PC-3 (cell line): ENCODE data around the gene CFL2. TPM values are rescaled to one million over a fixed set of nuclear protein-coding genes. Genes with fewer than 3 reads are reported as not detected.
"Not testable (repeated sequence)": the region's sequence is repeated elsewhere in the genome, so short reads cannot be mapped to it uniquely, and the experiment has no call there.

Experiments used
- ATAC-seq: fragments of 200-7000 bp; cut with Tn5 transposase; 2 replicates; pipeline ENCODE4 v1.9.1; 2020; ENCODE audit warnings: mild to moderate bottlenecking, moderate library complexity
- BruUV-seq: library from RNA; stranded (reverse); fragments of 400-500 nt; replicated peaks from 2 replicates; lab custom pipeline; 2021; lab: Mats Ljungman, UMichigan
- CTCF ChIA-PET: fragments of 300-600 bp; sonication (Branson Sonifier 250); formaldehyde crosslinking; loops from one replicate; lab custom pipeline; 2022; ENCODE audit warnings: antibody characterized with exemption; lab: Charles Lee
- POLR2A ChIA-PET: fragments of 300-600 bp; sonication (Branson Sonifier 250); formaldehyde crosslinking; loops from one replicate; lab custom pipeline; 2022; ENCODE audit warnings: antibody characterized with exemption; ENCODE audit not compliant: unreplicated experiment; lab: Charles Lee
- DNase-seq: peaks from one replicate; pipeline ENCODE4 v3.0.0-alpha.2; 2015
- H2AFZ ChIP-seq: fragments of 300-600 bp; sonication (generic); 2 replicates; pipeline ENCODE4 v1.6.0; 2016; ENCODE audit warnings: antibody characterized with exemption, low read length
- H3F3A ChIP-seq: fragments of 300-600 bp; sonication (generic); one replicate; pipeline ENCODE4 v1.6.0; 2017; ENCODE audit warnings: antibody characterized with exemption, low read length, control low read depth, mild to moderate bottlenecking; ENCODE audit not compliant: unreplicated experiment
- H3K27ac ChIP-seq: fragments of 300-600 bp; sonication (generic); 2 replicates; pipeline ENCODE4 v1.5.1; 2016; ENCODE audit warnings: mild to moderate bottlenecking, low read length
- H3K27me3 ChIP-seq: fragments of 300-600 bp; sonication (generic); 2 replicates; pipeline ENCODE4 v1.6.1; 2016; ENCODE audit warnings: low read length, mixed read lengths
- H3K36me3 ChIP-seq: fragments of 300-600 bp; sonication (generic); 2 replicates; pipeline ENCODE4 v1.6.1; 2016; ENCODE audit warnings: low read depth, mixed run types, low read length, mixed read lengths
- H3K4me1 ChIP-seq: fragments of 300-600 bp; sonication (generic); 2 replicates; pipeline ENCODE4 v1.5.1; 2016; ENCODE audit warnings: low read length; ENCODE audit not compliant: insufficient read depth
- H3K4me2 ChIP-seq: fragments of 300-600 bp; sonication (generic); 2 replicates; pipeline ENCODE4 v1.6.0; 2016; ENCODE audit warnings: low read length
- H3K4me3 ChIP-seq: fragments of 300-600 bp; sonication (generic); 2 replicates; pipeline ENCODE4 v1.5.1; 2016; ENCODE audit warnings: mild to moderate bottlenecking, low read length, mixed read lengths
- H3K79me2 ChIP-seq: fragments of 300-600 bp; sonication (generic); 2 replicates; pipeline ENCODE4 v1.6.1; 2017; ENCODE audit warnings: low read length, mixed read lengths
- H3K9ac ChIP-seq: fragments of 300-600 bp; sonication (generic); 2 replicates; pipeline ENCODE4 v1.6.0; 2016; ENCODE audit warnings: mild to moderate bottlenecking, low read length
- H3K9me2 ChIP-seq: fragments of 300-600 bp; sonication (generic); replicated peaks from 2 replicates; pipeline ENCODE4 v1.6.1; 2016; ENCODE audit warnings: mixed run types, low read length, mixed read lengths
- H3K9me3 ChIP-seq: fragments of 300-600 bp; sonication (generic); 2 replicates; pipeline ENCODE4 v1.6.1; 2016; ENCODE audit warnings: low read length, mixed read lengths
- H4K20me1 ChIP-seq: fragments of 300-600 bp; sonication (generic); 2 replicates; pipeline ENCODE4 v1.6.1; 2016; ENCODE audit warnings: low read length, mixed read lengths
- EZH2 ChIP-seq: fragments of 300-600 bp; sonication (generic); IDR thresholded peaks from one replicate; pipeline ENCODE4 v1.6.1; 2017; ENCODE audit warnings: antibody characterized with exemption, mild to moderate bottlenecking, low read length; ENCODE audit not compliant: unreplicated experiment
- EZH2phosphoT487 ChIP-seq: fragments of 300-600 bp; sonication (generic); IDR thresholded peaks from 2 replicates; pipeline ENCODE4 v1.6.1; 2018; ENCODE audit warnings: mild to moderate bottlenecking, antibody characterized with exemption, low read length, borderline replicate concordance
- intact Hi-C: fragments of 100-400 bp; cut with micrococcal nuclease; formaldehyde crosslinking; loops from 2 replicates; pipeline ENCODE4 v1.9.0; 2023
- total RNA-seq: library from RNA; depleted of rRNA; stranded (reverse); fragments of >200 nt; gene quantifications from 2 replicates; pipeline ENCODE4 v1.2.3, GENCODE V29; 2014
- TF ChIP-seq, protein P1 (sequence below): fragments of 300-600 bp; sonication (generic); conservative IDR thresholded peaks from 2 replicates; pipeline ENCODE4 v1.5.1; 2017; ENCODE audit warnings: antibody characterized with exemption, low read depth, mild to moderate bottlenecking, low read length

CFL2 gene
- total RNA-seq, 1 experiment from 2014 or later: 88.4 TPM

DNA sequence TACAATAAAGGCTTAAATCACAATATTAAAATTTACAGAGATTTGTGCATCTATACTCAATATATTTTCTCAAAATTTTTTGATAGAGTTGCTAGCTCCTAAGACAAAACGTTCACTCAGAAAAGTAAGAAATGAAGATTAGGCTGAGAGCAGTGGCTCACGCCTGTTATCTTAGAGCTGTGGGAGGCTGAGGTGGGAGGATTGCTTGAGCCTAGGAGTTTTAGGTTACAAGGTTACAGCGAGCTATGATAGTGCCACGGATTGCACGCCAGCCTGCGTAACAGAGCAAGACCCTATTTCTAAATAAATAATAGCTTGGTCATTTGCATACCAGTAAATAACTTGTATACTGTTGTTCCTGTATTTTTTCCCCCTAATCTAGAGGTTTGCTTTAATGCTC is 35.0 kb upstream of the CFL2 start:
- Histone ChIP-seq H4K20me1 (no peaks in the 10 kb centered on the region), H3F3A (no peaks in the 10 kb centered on the region), H3K4me3 (no peak overlapping the region), H3K9ac (no peak overlapping the region), H3K4me2 (no peak overlapping the region), H3K27me3 (no peaks in the 10 kb centered on the region), H3K79me2 (no peaks in the 10 kb centered on the region), H3K36me3 (peaks cover 7% of the 10 kb centered on the region; the same call in 1 of the 2 replicates), H3K27ac (no peak overlapping the region), H3K9me3 (no peaks in the 10 kb centered on the region), H3K9me2 (no peaks in the 10 kb centered on the region), H2AFZ (no peak overlapping the region), H3K4me1 (no peaks in the 10 kb centered on the region)
- TF ChIP-seq EZH2: no peak
- TF ChIP-seq, protein P1, sequence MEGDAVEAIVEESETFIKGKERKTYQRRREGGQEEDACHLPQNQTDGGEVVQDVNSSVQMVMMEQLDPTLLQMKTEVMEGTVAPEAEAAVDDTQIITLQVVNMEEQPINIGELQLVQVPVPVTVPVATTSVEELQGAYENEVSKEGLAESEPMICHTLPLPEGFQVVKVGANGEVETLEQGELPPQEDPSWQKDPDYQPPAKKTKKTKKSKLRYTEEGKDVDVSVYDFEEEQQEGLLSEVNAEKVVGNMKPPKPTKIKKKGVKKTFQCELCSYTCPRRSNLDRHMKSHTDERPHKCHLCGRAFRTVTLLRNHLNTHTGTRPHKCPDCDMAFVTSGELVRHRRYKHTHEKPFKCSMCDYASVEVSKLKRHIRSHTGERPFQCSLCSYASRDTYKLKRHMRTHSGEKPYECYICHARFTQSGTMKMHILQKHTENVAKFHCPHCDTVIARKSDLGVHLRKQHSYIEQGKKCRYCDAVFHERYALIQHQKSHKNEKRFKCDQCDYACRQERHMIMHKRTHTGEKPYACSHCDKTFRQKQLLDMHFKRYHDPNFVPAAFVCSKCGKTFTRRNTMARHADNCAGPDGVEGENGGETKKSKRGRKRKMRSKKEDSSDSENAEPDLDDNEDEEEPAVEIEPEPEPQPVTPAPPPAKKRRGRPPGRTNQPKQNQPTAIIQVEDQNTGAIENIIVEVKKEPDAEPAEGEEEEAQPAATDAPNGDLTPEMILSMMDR: no peak
- no peak for TF ChIP-seq EZH2phosphoT487
- DNase-seq (no peak), ATAC-seq (no peak)
- CTCF ChIA-PET: no interaction called here
- intact Hi-C loops: no loop called here
- POLR2A ChIA-PET: interaction anchor here (0.6 kb wide), 1 partner anchor 8 kb away, joined by 4 read pairs; no protein-coding TSS in a partner anchor
- BruUV-seq: no TSS peak

DNA sequence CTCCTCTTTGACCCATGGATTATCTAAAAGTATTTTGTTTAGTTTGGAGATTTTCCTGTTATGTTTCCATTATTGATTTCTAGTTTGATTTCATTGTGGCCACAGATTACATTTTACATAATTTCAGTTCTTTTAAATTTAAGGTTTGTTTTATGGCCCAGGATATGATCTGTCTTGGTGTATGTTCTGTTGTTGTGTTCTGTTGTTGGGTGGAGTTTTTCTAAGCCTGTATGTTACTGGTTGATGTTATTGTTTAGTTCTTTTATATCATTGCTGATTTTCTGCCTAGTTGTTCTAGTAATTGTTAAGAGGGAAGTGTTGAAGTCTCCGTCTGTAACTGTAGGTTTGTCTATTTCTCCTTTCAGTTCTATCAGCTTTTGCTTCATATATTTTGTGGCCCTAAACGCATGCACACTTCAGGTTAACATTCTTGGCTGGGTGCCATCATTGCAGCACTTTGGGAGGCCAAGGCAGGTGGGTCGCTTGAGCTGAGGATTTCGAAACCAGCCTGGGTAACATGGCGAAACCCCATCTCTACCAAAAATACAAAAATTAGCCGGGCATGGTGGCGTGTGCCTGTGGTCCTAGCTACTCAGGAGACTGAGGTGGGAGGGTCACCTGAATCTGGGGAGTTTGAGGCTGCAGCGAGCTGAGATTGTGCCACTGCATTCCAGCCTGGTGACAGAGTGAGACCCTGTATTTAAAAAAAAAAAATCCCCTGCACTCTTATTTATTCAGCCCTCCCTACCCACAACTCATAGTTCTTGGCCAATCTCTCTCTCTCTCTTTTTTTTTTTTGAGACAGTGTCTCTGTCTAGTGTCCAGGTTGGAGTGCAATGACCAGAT is 28.1 kb upstream of the CFL2 start:
- ChIA-PET POLR2A (no interaction called here), CTCF (interaction anchor here (0.6 kb wide), 1 partner anchor 31 kb away, joined by 3 read pairs; no protein-coding TSS in a partner anchor)
- ATAC-seq (no peak), DNase-seq (no peak)
- H3K36me3 ChIP-seq: no peaks in the 10 kb centered on the region
- H3K9me2 ChIP-seq: no peaks in the 10 kb centered on the region
- no peak overlapping the region for H3K27ac ChIP-seq
- H2AFZ ChIP-seq: no peak overlapping the region
- H3K4me3 ChIP-seq: no peak overlapping the region
- no TSS peak for BruUV-seq
- H4K20me1 ChIP-seq: no peaks in the 10 kb centered on the region
- no peaks in the 10 kb centered on the region for H3F3A ChIP-seq
- no peaks in the 10 kb centered on the region for H3K79me2 ChIP-seq
- intact Hi-C loops: no loop called here
- no peaks in the 10 kb centered on the region for H3K4me1 ChIP-seq
- no peaks in the 10 kb centered on the region for H3K9me3 ChIP-seq
- no peak overlapping the region for H3K4me2 ChIP-seq
- no peak overlapping the region for H3K9ac ChIP-seq
- no peaks in the 10 kb centered on the region for H3K27me3 ChIP-seq
- TF ChIP-seq, protein P1: no peak
- no peak for TF ChIP-seq EZH2phosphoT487
- TF ChIP-seq EZH2: no peak

DNA sequence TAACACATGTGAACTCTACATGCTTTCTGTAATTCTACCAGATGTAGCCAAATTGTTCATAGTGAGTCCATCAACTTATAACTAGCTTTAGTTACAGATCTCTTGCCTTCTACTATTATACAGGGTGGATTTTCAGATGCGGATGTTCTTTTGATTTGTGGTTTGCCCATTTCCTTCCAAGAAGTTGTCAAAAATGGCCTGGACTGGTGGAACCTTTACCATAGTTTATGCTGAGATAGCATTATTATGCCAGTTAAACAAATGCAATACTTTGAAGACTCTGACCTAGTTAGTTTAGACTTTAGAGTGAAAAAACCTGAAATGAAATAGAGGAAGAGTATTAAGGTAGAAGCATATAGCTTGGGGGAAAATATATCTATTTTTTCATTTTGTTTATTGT is 27.4 kb upstream of the CFL2 start:
- intact Hi-C loops: no loop called here
- ChIA-PET CTCF (interaction anchor here (0.6 kb wide), 1 partner anchor 30 kb away, joined by 3 read pairs; no protein-coding TSS in a partner anchor), POLR2A (no interaction called here)
- no peak for TF ChIP-seq EZH2
- TF ChIP-seq, protein P1: no peak
- no peak for TF ChIP-seq EZH2phosphoT487
- Histone ChIP-seq H3K4me1 (no peaks in the 10 kb centered on the region), H4K20me1 (no peaks in the 10 kb centered on the region), H3K27ac (no peak overlapping the region), H3K79me2 (no peaks in the 10 kb centered on the region), H3K9me2 (no peaks in the 10 kb centered on the region), H3K27me3 (no peaks in the 10 kb centered on the region), H2AFZ (no peak overlapping the region), H3F3A (no peaks in the 10 kb centered on the region), H3K36me3 (no peaks in the 10 kb centered on the region), H3K4me2 (no peak overlapping the region), H3K4me3 (no peak overlapping the region), H3K9ac (no peak overlapping the region), H3K9me3 (no peaks in the 10 kb centered on the region)
- DNase-seq (no peak), ATAC-seq (no peak)
- BruUV-seq: no TSS peak

DNA sequence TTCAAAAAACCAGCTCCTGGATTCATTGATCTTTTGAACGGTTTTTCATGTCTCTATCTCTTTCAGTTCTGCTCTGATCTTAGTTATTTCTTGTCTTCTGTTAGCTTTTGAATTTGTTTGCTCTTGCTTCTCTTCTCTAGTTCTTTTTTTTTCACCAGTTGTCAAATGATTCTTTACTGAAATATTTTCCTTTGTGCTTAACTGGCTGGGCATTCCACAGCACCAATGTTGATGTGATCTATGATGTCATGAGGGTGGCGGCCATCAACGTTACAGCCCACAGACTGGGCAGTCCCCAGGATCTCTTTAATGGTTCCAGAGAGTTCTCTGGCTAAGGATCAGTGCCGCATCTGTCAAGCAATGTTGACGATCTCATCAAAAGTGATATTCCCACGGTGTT is 25.7 kb upstream of the CFL2 start:
- H3F3A ChIP-seq, H3K4me3 ChIP-seq, H3K9ac ChIP-seq, H3K9me2 ChIP-seq, H3K4me2 ChIP-seq, H3K27me3 ChIP-seq, DNase-seq, BruUV-seq, H2AFZ ChIP-seq, H3K79me2 ChIP-seq, H3K9me3 ChIP-seq, H3K4me1 ChIP-seq, ATAC-seq, CTCF ChIA-PET, H4K20me1 ChIP-seq, intact Hi-C loops, H3K27ac ChIP-seq, H3K36me3 ChIP-seq, POLR2A ChIA-PET: not testable (repeated sequence)
